HL-60 (cell line): Measurements from ENCODE around the gene HPGD.

Experiments
- GABPA ChIP-seq: IDR thresholded peaks from 2 replicates; pipeline ENCODE4 v1.6.1; 2012; ENCODE audit warnings: low read depth
- POLR2AphosphoS5 ChIP-seq: IDR thresholded peaks from 2 replicates; pipeline ENCODE4 v1.6.1; 2012; ENCODE audit warnings: low read depth
- SPI1 ChIP-seq: IDR thresholded peaks from 2 replicates; pipeline ENCODE4 v1.6.1; 2012; ENCODE audit warnings: low read depth, mild to moderate bottlenecking, borderline replicate concordance
- TF ChIP-seq, protein P1 (sequence below): IDR thresholded peaks from one replicate; pipeline ENCODE4 v1.5.1; 2011; ENCODE audit warnings: low read length, control low read depth, inconsistent platforms; ENCODE audit not compliant: insufficient read depth
- TF ChIP-seq, protein P2 (sequence below): IDR thresholded peaks from 2 replicates; pipeline ENCODE4 v1.6.1; 2012; ENCODE audit warnings: low read depth; ENCODE audit not compliant: insufficient replicate concordance

DNA sequence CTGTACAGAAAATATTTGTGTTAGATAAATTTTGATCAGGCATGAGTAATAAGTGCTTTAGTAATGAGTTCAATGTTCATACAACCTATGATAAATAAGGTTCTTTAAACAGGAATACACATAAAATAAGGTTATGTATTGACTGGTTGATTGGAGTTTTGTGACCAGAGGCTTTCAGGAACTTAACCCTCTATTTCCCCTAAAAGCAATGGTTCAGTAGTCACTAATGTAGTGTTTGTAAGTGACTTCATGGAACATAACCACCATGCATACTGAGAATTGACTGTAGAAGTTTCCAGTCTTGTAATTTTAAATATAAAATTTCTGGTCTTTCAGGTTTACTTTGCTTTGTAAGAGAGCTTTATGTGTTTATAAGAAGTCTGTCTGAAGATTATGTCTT lies 28.1 kb downstream of the HPGD start:
- no peak for TF ChIP-seq GABPA
- TF ChIP-seq, protein P1, sequence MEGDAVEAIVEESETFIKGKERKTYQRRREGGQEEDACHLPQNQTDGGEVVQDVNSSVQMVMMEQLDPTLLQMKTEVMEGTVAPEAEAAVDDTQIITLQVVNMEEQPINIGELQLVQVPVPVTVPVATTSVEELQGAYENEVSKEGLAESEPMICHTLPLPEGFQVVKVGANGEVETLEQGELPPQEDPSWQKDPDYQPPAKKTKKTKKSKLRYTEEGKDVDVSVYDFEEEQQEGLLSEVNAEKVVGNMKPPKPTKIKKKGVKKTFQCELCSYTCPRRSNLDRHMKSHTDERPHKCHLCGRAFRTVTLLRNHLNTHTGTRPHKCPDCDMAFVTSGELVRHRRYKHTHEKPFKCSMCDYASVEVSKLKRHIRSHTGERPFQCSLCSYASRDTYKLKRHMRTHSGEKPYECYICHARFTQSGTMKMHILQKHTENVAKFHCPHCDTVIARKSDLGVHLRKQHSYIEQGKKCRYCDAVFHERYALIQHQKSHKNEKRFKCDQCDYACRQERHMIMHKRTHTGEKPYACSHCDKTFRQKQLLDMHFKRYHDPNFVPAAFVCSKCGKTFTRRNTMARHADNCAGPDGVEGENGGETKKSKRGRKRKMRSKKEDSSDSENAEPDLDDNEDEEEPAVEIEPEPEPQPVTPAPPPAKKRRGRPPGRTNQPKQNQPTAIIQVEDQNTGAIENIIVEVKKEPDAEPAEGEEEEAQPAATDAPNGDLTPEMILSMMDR: no peak
- TF ChIP-seq, protein P2, sequence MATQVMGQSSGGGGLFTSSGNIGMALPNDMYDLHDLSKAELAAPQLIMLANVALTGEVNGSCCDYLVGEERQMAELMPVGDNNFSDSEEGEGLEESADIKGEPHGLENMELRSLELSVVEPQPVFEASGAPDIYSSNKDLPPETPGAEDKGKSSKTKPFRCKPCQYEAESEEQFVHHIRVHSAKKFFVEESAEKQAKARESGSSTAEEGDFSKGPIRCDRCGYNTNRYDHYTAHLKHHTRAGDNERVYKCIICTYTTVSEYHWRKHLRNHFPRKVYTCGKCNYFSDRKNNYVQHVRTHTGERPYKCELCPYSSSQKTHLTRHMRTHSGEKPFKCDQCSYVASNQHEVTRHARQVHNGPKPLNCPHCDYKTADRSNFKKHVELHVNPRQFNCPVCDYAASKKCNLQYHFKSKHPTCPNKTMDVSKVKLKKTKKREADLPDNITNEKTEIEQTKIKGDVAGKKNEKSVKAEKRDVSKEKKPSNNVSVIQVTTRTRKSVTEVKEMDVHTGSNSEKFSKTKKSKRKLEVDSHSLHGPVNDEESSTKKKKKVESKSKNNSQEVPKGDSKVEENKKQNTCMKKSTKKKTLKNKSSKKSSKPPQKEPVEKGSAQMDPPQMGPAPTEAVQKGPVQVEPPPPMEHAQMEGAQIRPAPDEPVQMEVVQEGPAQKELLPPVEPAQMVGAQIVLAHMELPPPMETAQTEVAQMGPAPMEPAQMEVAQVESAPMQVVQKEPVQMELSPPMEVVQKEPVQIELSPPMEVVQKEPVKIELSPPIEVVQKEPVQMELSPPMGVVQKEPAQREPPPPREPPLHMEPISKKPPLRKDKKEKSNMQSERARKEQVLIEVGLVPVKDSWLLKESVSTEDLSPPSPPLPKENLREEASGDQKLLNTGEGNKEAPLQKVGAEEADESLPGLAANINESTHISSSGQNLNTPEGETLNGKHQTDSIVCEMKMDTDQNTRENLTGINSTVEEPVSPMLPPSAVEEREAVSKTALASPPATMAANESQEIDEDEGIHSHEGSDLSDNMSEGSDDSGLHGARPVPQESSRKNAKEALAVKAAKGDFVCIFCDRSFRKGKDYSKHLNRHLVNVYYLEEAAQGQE: no peak
- TF ChIP-seq POLR2AphosphoS5: no peak
- TF ChIP-seq SPI1: no peak
